ENCODE results near the gene KRT3. TPM values are rescaled to one million over a fixed set of nuclear protein-coding genes. Genes with fewer than 3 reads are reported as not detected.

Gene KRT3
- total RNA-seq, 1 experiment from 2014 or later: not detected

GRCh38 chr12:52791271-52792184, 4.4 kb downstream of the KRT3 start:
- ATAC-seq (no peak), DNase-seq (ENCODE audit: low read depth, low spot score) (no peak)
- Histone ChIP-seq H3K36me3 (ENCODE audit: control insufficient read depth, insufficient read depth, low read length) (no peaks in the 10 kb centered on the region), H3K4me1 (ENCODE audit: control insufficient read depth, insufficient read depth, low read length) (no peaks in the 10 kb centered on the region), H3K4me3 (ENCODE audit: low read depth in 2 of 2, low read length in 2 of 2) (no peak overlapping the region), H3K27me3 (ENCODE audit: control insufficient read depth, insufficient read depth, low read length) (no peaks in the 10 kb centered on the region; the same call in 1 of the 2 replicates), H3K9me3 (ENCODE audit: control insufficient read depth, insufficient read depth, low read depth, low read length) (no peaks in the 10 kb centered on the region), H3K27ac (ENCODE audit: low read length) (no peak overlapping the region)
- intact Hi-C loops (cut with micrococcal nuclease; ENCODE audit: unreplicated experiment) (no loop called here), in situ Hi-C loops (cut with HindIII; ENCODE audit: low pct_unique_long_range_greater_than_20kb, low sequenced_read_pairs) (no loop called here)
- POLR2A ChIA-PET: interaction anchor here (0.6 kb wide), 1 partner anchor 16 kb away, joined by 3 read pairs; no protein-coding TSS in a partner anchor
- no TSS peak for BruUV-seq (replicated peaks)
- TF ChIP-seq REST (IDR thresholded peaks at IDR 0.05; ENCODE audit: insufficient read depth in 1 of 2, low read depth in 2 of 2, low read length in 1 of 2) (no peak), TCF7L2 (IDR thresholded peaks at IDR 0.05; ENCODE audit: low read depth, low read length) (no peak), CTCF (IDR thresholded peaks at IDR 0.05) (no peak), POLR2AphosphoS5 (IDR thresholded peaks at IDR 0.05; ENCODE audit: low read depth, low read length) (no peak), SIN3A (IDR thresholded peaks at IDR 0.05; ENCODE audit: borderline replicate concordance, insufficient read depth, low read depth, low read length) (no peak)
- CTCF ChIA-PET: interaction anchor here (0.8 kb wide), 1 partner anchor 77 kb away, joined by 3 read pairs; no protein-coding TSS in a partner anchor

- no TSS peak for BruUV-seq (replicated peaks)
- no peaks in the 10 kb centered on the region; the same call in 1 of the 2 replicates for H3K27me3 ChIP-seq (ENCODE audit: control insufficient read depth, insufficient read depth, low read length)
- intact Hi-C loops (cut with micrococcal nuclease; ENCODE audit: unreplicated experiment) (no loop called here), in situ Hi-C loops (cut with HindIII; ENCODE audit: low pct_unique_long_range_greater_than_20kb, low sequenced_read_pairs) (no loop called here)
- TF ChIP-seq POLR2AphosphoS5 (IDR thresholded peaks at IDR 0.05; ENCODE audit: low read depth, low read length): no peak
- TF ChIP-seq SIN3A (IDR thresholded peaks at IDR 0.05; ENCODE audit: borderline replicate concordance, insufficient read depth, low read depth, low read length): no peak
- no peak for TF ChIP-seq REST (IDR thresholded peaks at IDR 0.05; ENCODE audit: insufficient read depth in 1 of 2, low read depth in 2 of 2, low read length in 1 of 2)
- TF ChIP-seq TCF7L2 (IDR thresholded peaks at IDR 0.05; ENCODE audit: low read depth, low read length): no peak
- no peak for TF ChIP-seq CTCF (IDR thresholded peaks at IDR 0.05)
- POLR2A ChIA-PET: interaction anchor here (0.6 kb wide), 1 partner anchor 15 kb away, joined by 3 read pairs; no protein-coding TSS in a partner anchor
- no peaks in the 10 kb centered on the region for H3K9me3 ChIP-seq (ENCODE audit: control insufficient read depth, insufficient read depth, low read depth, low read length)
- DNase-seq (ENCODE audit: low read depth, low spot score) (no peak), ATAC-seq (no peak)
- no peaks in the 10 kb centered on the region for H3K36me3 ChIP-seq (ENCODE audit: control insufficient read depth, insufficient read depth, low read length)
- CTCF ChIA-PET: no interaction called here
- no peak overlapping the region for H3K27ac ChIP-seq (ENCODE audit: low read length)
- no peak overlapping the region for H3K4me3 ChIP-seq (ENCODE audit: low read depth in 2 of 2, low read length in 2 of 2)
- no peaks in the 10 kb centered on the region for H3K4me1 ChIP-seq (ENCODE audit: control insufficient read depth, insufficient read depth, low read length)
These were observed 5.3 kb downstream of the KRT3 start for GRCh38 chr12:52790427-52791270.

Data from Panc1 (cell line).